Gastroesophageal sphincter (tissue), 4 donors: Measurements from ENCODE around the gene TM4SF18. TPM values are rescaled to one million over a fixed set of nuclear protein-coding genes. Genes with fewer than 3 reads are reported as not detected.
A peak's percentile ranks its signal among the peaks of the same experiment; 100 is the strongest.

Source experiments
- ATAC-seq: fragments of 150-250 bp; one replicate; pipeline ENCODE4 v1.9.1; 2016; ENCODE audit warnings: mild to moderate bottlenecking, moderate library complexity
- H3K27ac ChIP-seq, 4 donors: fragments of 200-600 bp; sonication (generic) in 3 of 4; 1 replicate in 3 of 4; 2 replicates in 1 of 4; pipeline ENCODE4 v1.5.1; 2016 to 2019
- H3K27me3 ChIP-seq: fragments of 200-600 bp; sonication (generic); one replicate; pipeline ENCODE4 v1.5.1; 2019
- H3K36me3 ChIP-seq, 2 donors: fragments of 200-600 bp; sonication (generic); one replicate each; pipeline ENCODE4 v1.5.1; 2019; ENCODE audit warnings: control low read depth in 1 of 2
- H3K4me1 ChIP-seq, 3 donors: fragments of 200-600 bp; sonication (generic); 1 replicate in 2 of 3; 2 replicates in 1 of 3; pipeline ENCODE4 v1.5.1; 2016 to 2019; ENCODE audit warnings: control low read depth in 2 of 3
- H3K4me3 ChIP-seq, 2 donors: fragments of 200-600 bp; sonication (generic); one replicate each; pipeline ENCODE4 v1.5.1; 2019; ENCODE audit warnings: mild to moderate bottlenecking in 1 of 2, moderate library complexity in 1 of 2
- H3K9me3 ChIP-seq, 3 donors: fragments of 200-600 bp; sonication (generic); one replicate each; pipeline ENCODE4 v1.5.1; 2017 to 2019; ENCODE audit warnings: control low read depth in 2 of 3
- CTCF ChIP-seq, 4 experiments: fragments of 200-600 bp in 2 of 4; fragments of 450-650 bp in 2 of 4; sonication (generic) in 1 of 4; IDR thresholded peaks; one replicate each; pipeline ENCODE4 v1.5.1; 2017 to 2019; ENCODE audit warnings: antibody characterized with exemption in 4 of 4, mild to moderate bottlenecking in 2 of 4, moderate library complexity in 2 of 4
- EP300 ChIP-seq: sonication (generic); formaldehyde crosslinking; IDR thresholded peaks from one replicate; pipeline ENCODE4 v1.6.1; 2017; ENCODE audit warnings: antibody characterized with exemption, mild to moderate bottlenecking
- POLR2A ChIP-seq, 2 donors: fragments of 450-650 bp; IDR thresholded peaks; one replicate each; pipeline ENCODE4 v1.6.1; 2017; ENCODE audit warnings: antibody characterized with exemption in 2 of 2, mild to moderate bottlenecking in 2 of 2, moderate library complexity in 1 of 2
- POLR2AphosphoS5 ChIP-seq: sonication (generic); formaldehyde crosslinking; IDR thresholded peaks from one replicate; pipeline ENCODE4 v1.6.1; 2017; ENCODE audit warnings: antibody characterized with exemption
- WGBS, 2 donors: methylation state at CpG; one replicate each; pipeline ENCODE4 v1.1.5; 2018; ENCODE audit warnings: low coverage in 1 of 2; 5-methylcytosine and 5-hydroxymethylcytosine counted together
- total RNA-seq, 4 donors: library from RNA; depleted of rRNA; stranded (reverse); fragments of >200 nt; gene quantifications; one replicate each; pipeline ENCODE4 v1.1.0, GENCODE V29; 2016

TM4SF18 gene
- total RNA-seq, 4 donors from 2014 or later, result 1.7 to 10.2 (median 7.1) TPM

- Histone ChIP-seq H3K4me3 (no peak overlapping the region), H3K27me3 (no peaks in the 10 kb centered on the region), H3K9me3 (no peaks in the 10 kb centered on the region), H3K27ac (no peak overlapping the region), H3K36me3 (no peaks in the 10 kb centered on the region), H3K4me1 (peaks cover 0 to 20% (median 0%) of the 10 kb centered on the region in 3 donors)
- WGBS, 2 donors, result 25 to 64% methylated on average over 2 of the region's 2 CpGs
- no peak for TF ChIP-seq POLR2A (IDR thresholded peaks at IDR 0.05)
- no peak for TF ChIP-seq EP300
- TF ChIP-seq POLR2AphosphoS5, result no peak
- no peak for TF ChIP-seq CTCF (IDR thresholded peaks at IDR 0.05)
- ATAC-seq, result no peak
Observed at GRCh38 chr3:149278911-149279310, 54.5 kb downstream of the TM4SF18 start.

- Histone ChIP-seq H3K4me1 (peaks cover 0 to 33% (median 3%) of the 10 kb centered on the region in 3 donors), H3K36me3 (no peaks in the 10 kb centered on the region), H3K27ac (no peak overlapping the region), H3K9me3 (no peaks in the 10 kb centered on the region), H3K27me3 (no peaks in the 10 kb centered on the region), H3K4me3 (no peak overlapping the region)
- ATAC-seq, result no peak
- no peak for TF ChIP-seq CTCF (IDR thresholded peaks at IDR 0.05)
- TF ChIP-seq EP300, result no peak
- TF ChIP-seq POLR2AphosphoS5, result no peak
- TF ChIP-seq POLR2A (IDR thresholded peaks at IDR 0.05), result no peak
- 66 to 81% methylated on average over 3 of the region's 3 CpGs for WGBS, 2 donors
Observed at GRCh38 chr3:149277331-149277813, 56.1 kb downstream of the TM4SF18 start.

- no peaks in the 10 kb centered on the region for H3K9me3 ChIP-seq
- 92 to 93% methylated on average over 3 of the region's 3 CpGs for WGBS, 2 donors
- no peaks in the 10 kb centered on the region for H3K27me3 ChIP-seq
- H3K36me3 ChIP-seq, result no peaks in the 10 kb centered on the region
- no peak overlapping the region for H3K27ac ChIP-seq
- no peak for TF ChIP-seq EP300
- no peak for TF ChIP-seq CTCF (IDR thresholded peaks at IDR 0.05)
- TF ChIP-seq POLR2AphosphoS5, result no peak
- no peak for TF ChIP-seq POLR2A (IDR thresholded peaks at IDR 0.05)
- H3K4me1 ChIP-seq, result peaks cover 0 to 33% (median 3%) of the 10 kb centered on the region in 3 donors
- H3K4me3 ChIP-seq, result no peak overlapping the region
- no peak for ATAC-seq
Observed at GRCh38 chr3:149276619-149277018, 56.8 kb downstream of the TM4SF18 start.

GRCh38 chr3:149274220-149274619 is 59.2 kb downstream of the TM4SF18 start:
- H3K9me3 ChIP-seq, result no peaks in the 10 kb centered on the region
- H3K27me3 ChIP-seq, result no peaks in the 10 kb centered on the region
- peaks cover 0 to 23% (median 3%) of the 10 kb centered on the region in 3 donors for H3K4me1 ChIP-seq
- H3K27ac ChIP-seq, result peak overlapping the region in 1 of 4 donors; percentile 46
- TF ChIP-seq CTCF (IDR thresholded peaks at IDR 0.05) (no peak), POLR2A (IDR thresholded peaks at IDR 0.05) (no peak), POLR2AphosphoS5 (no peak), EP300 (no peak)
- H3K4me3 ChIP-seq, result no peak overlapping the region
- no peak for ATAC-seq
- H3K36me3 ChIP-seq, result no peaks in the 10 kb centered on the region
- WGBS, 2 donors, result 37 to 84% methylated on average over 3 of the region's 3 CpGs

- H3K27me3 ChIP-seq, result no peaks in the 10 kb centered on the region
- H3K27ac ChIP-seq, result no peak overlapping the region
- H3K36me3 ChIP-seq, result no peaks in the 10 kb centered on the region
- H3K4me1 ChIP-seq, result peaks cover 0 to 18% (median 3%) of the 10 kb centered on the region in 3 donors
- TF ChIP-seq POLR2A (IDR thresholded peaks at IDR 0.05) (no peak), EP300 (no peak), POLR2AphosphoS5 (peak; percentile 63), CTCF (IDR thresholded peaks at IDR 0.05) (peak; percentile 90 to 99 (median 92))
- no peak overlapping the region for H3K4me3 ChIP-seq
- ATAC-seq, result peak; percentile 81
- 48 to 61% methylated on average over 3 to 4 of the region's 4 CpGs for WGBS, 2 donors
- H3K9me3 ChIP-seq, result no peaks in the 10 kb centered on the region
Observed at GRCh38 chr3:149273096-149273751, 60.2 kb downstream of the TM4SF18 start.
